SK-N-SH (cell line): ENCODE data around the gene NR5A1. TPM values are rescaled to one million over a fixed set of nuclear protein-coding genes. Genes with fewer than 3 reads are reported as not detected.

Source experiments
- CTCF ChIA-PET: fragments of 300-600, 350-600 bp; formaldehyde crosslinking; extraction: SDS; loops from one replicate; lab custom pipeline; 2021; lab: Yijun Ruan, JAX
- POLR2A ChIA-PET: fragments of 350-600 bp; sonication (Branson Sonifier 250); formaldehyde crosslinking; extraction: SDS; loops from one replicate; lab custom pipeline; 2020; ENCODE audit warnings: antibody characterized with exemption, inconsistent platforms; lab: Yijun Ruan, JAX
- DNase-seq: peaks from one replicate; pipeline ENCODE4 v3.0.0; 2012
- H2AFZ ChIP-seq: fragments of 200-600 bp; sonication (generic); 2 replicates; pipeline ENCODE4 v1.8.1; 2016; ENCODE audit warnings: antibody characterized with exemption, mild to moderate bottlenecking, low read depth
- H3F3A ChIP-seq: fragments of 200-600 bp; sonication (generic); replicated peaks from 2 replicates; pipeline ENCODE3; 2016; ENCODE audit warnings: antibody characterized with exemption, mild to moderate bottlenecking; ENCODE audit not compliant: insufficient read depth
- H3K27ac ChIP-seq, 2 experiments: fragments of 200-500 bp in 1 of 2; fragments of 200-600 bp in 1 of 2; sonication (Bioruptor generic) in 1 of 2; sonication (generic), shearing (Covaris generic) in 1 of 2; 2 replicates each; pipeline versions ENCODE4 v1.5.1 to v1.6.1; 2014 to 2016; ENCODE audit warnings: low read depth in 2 of 2, inconsistent platforms in 1 of 2, low read length in 1 of 2, mild to moderate bottlenecking in 1 of 2, mixed read lengths in 1 of 2
- H3K27me3 ChIP-seq: fragments of 200-600 bp; sonication (generic), shearing (Covaris generic); 2 replicates; pipeline ENCODE4 v1.6.1; 2016; ENCODE audit warnings: mixed run types; ENCODE audit not compliant: insufficient read depth
- H3K36me3 ChIP-seq, 2 experiments: fragments of 200-500 bp in 1 of 2; fragments of 200-600 bp in 1 of 2; sonication (Bioruptor generic) in 1 of 2; sonication (generic) in 1 of 2; replicated peaks in 1 of 2; 2 replicates each; pipeline versions ENCODE3 to v1.5.1; 2014 to 2016; ENCODE audit warnings: low read length in 1 of 2, mild to moderate bottlenecking in 1 of 2; ENCODE audit not compliant: insufficient read depth in 2 of 2, control insufficient read depth in 1 of 2
- H3K4me1 ChIP-seq, 2 experiments: fragments of 200-500 bp in 1 of 2; fragments of 200-600 bp in 1 of 2; sonication (Bioruptor generic) in 1 of 2; sonication (generic), shearing (Covaris generic) in 1 of 2; 2 replicates each; pipeline versions ENCODE4 v1.5.1 to v1.6.1; 2014 to 2016; ENCODE audit warnings: low read depth in 1 of 2, low read length in 1 of 2, mixed run types in 1 of 2; ENCODE audit not compliant: insufficient read depth in 2 of 2, control insufficient read depth in 1 of 2
- H3K4me2 ChIP-seq: fragments of 200-600 bp; sonication (generic), shearing (Covaris generic); 2 replicates; pipeline ENCODE4 v1.6.1; 2017; ENCODE audit warnings: mixed run types
- H3K4me3 ChIP-seq, 2 experiments: fragments of 200-500 bp in 1 of 2; fragments of 200-600 bp in 1 of 2; sonication (Bioruptor generic) in 1 of 2; sonication (generic), shearing (Covaris generic) in 1 of 2; 2 replicates each; pipeline versions ENCODE4 v1.5.1 to v1.8.1; 2014 to 2016; ENCODE audit warnings: low read depth in 2 of 2, inconsistent platforms in 1 of 2, low read length in 1 of 2, mild to moderate bottlenecking in 1 of 2, mixed read lengths in 1 of 2, moderate library complexity in 1 of 2
- H3K79me2 ChIP-seq: fragments of 200-600 bp; sonication (generic); 2 replicates; pipeline ENCODE4 v1.8.1; 2017; ENCODE audit warnings: mild to moderate bottlenecking; ENCODE audit not compliant: insufficient read depth
- H3K9ac ChIP-seq: fragments of 200-600 bp; sonication (generic); 2 replicates; pipeline ENCODE4 v1.6.1; 2017; ENCODE audit warnings: mixed run types
- H3K9me2 ChIP-seq: fragments of 200-600 bp; sonication (generic); 2 replicates; pipeline ENCODE4 v1.6.1; 2017; ENCODE audit warnings: mixed run types
- H3K9me3 ChIP-seq: fragments of 200-600 bp; sonication (generic); 2 replicates; pipeline ENCODE4 v1.6.1; 2017; ENCODE audit warnings: mixed run types, mild to moderate bottlenecking, moderate library complexity
- H4K20me1 ChIP-seq: fragments of 200-600 bp; sonication (generic); 2 replicates; pipeline ENCODE4 v1.6.1; 2017; ENCODE audit warnings: mild to moderate bottlenecking, mixed run types; ENCODE audit not compliant: insufficient read depth
- GABPA ChIP-seq: IDR thresholded peaks from 2 replicates; pipeline ENCODE4 v1.4.0; 2012; ENCODE audit warnings: low read depth, mild to moderate bottlenecking
- MAX ChIP-seq: IDR thresholded peaks from 2 replicates; pipeline ENCODE4 v1.4.0; 2012; ENCODE audit warnings: low read depth
- MXI1 ChIP-seq: IDR thresholded peaks from 2 replicates; pipeline ENCODE4 v1.6.1; 2012; ENCODE audit warnings: mild to moderate bottlenecking, low read depth, low read length, improper control_type of control experiment
- RAD21 ChIP-seq: IDR thresholded peaks from 2 replicates; pipeline ENCODE4 v1.6.1; 2012; ENCODE audit warnings: mild to moderate bottlenecking, low read length
- TAF1 ChIP-seq: IDR thresholded peaks from 2 replicates; pipeline ENCODE4 v1.6.1; 2012; ENCODE audit warnings: low read depth, mild to moderate bottlenecking, low read length, moderate library complexity, borderline replicate concordance
- TEAD4 ChIP-seq: IDR thresholded peaks from 2 replicates; pipeline ENCODE4 v1.4.0; 2012; ENCODE audit warnings: mild to moderate bottlenecking, borderline replicate concordance; ENCODE audit not compliant: insufficient read depth
- USF1 ChIP-seq: IDR thresholded peaks from 2 replicates; pipeline ENCODE4 v1.4.0; 2012; ENCODE audit warnings: low read depth, borderline replicate concordance
- USF2 ChIP-seq: fragments of 150-350 bp; IDR thresholded peaks from 2 replicates; pipeline ENCODE4 v1.6.1; 2017; ENCODE audit warnings: antibody characterized with exemption, low read length, low read depth, borderline replicate concordance
- ZBTB33 ChIP-seq: IDR thresholded peaks from 2 replicates; pipeline ENCODE4 v1.4.0; 2012; ENCODE audit warnings: low read depth, borderline replicate concordance
- WGBS: methylation state at CpG from one replicate; pipeline ENCODE4 v1.1.6; 2017; ENCODE audit warnings: low lambda C conversion rate; 5-methylcytosine and 5-hydroxymethylcytosine counted together
- polyA plus RNA-seq, 3 experiments: library from polyadenylated mRNA; depleted of rRNA; stranded (reverse); fragments of >200 nt; gene quantifications; 2 replicates each; pipeline ENCODE4 v1.2.3, GENCODE V29; 2012
- TF ChIP-seq, protein P1 (sequence below): fragments of 150-350 bp; IDR thresholded peaks from 2 replicates; pipeline ENCODE4 v1.6.1; 2016; ENCODE audit warnings: mild to moderate bottlenecking, low read depth, low read length

Gene NR5A1
- polyA plus RNA-seq, 1 of the 3 experiments (the other 2 are of a cell fraction) = not detected

- TF ChIP-seq MAX = no peak
- no peak for TF ChIP-seq USF1
- no peak for TF ChIP-seq TEAD4
- no peak for TF ChIP-seq RAD21
- TF ChIP-seq, all 33 proteins: peak for 0
Measured at GRCh38 chr9:124443625-124444024, 63.6 kb downstream of the NR5A1 start (continued).

GRCh38 chr9:124442826-124443225 lies 64.4 kb downstream of the NR5A1 start:
- CTCF ChIA-PET = interaction anchor here (1.6 to 3.4 kb wide), 2 partner anchors 22 to 94 kb away, joined by 4 to 12 read pairs; no protein-coding TSS in a partner anchor

More at GRCh38 chr9:124442826-124443225, 64.4 kb downstream of the NR5A1 start:
- H3F3A ChIP-seq = peaks cover 5% of the 10 kb centered on the region
- no peaks in the 10 kb centered on the region for H3K9me2 ChIP-seq
- H3K9me3 ChIP-seq = no peaks in the 10 kb centered on the region
- no peaks in the 10 kb centered on the region for H3K36me3 ChIP-seq
- H3K79me2 ChIP-seq = no peaks in the 10 kb centered on the region
- H3K27me3 ChIP-seq = no peaks in the 10 kb centered on the region
- TF ChIP-seq USF2 (no peak), GABPA (no peak), TAF1 (no peak), MXI1 (no peak), TEAD4 (no peak), ZBTB33 (no peak)
- TF ChIP-seq, protein P1, sequence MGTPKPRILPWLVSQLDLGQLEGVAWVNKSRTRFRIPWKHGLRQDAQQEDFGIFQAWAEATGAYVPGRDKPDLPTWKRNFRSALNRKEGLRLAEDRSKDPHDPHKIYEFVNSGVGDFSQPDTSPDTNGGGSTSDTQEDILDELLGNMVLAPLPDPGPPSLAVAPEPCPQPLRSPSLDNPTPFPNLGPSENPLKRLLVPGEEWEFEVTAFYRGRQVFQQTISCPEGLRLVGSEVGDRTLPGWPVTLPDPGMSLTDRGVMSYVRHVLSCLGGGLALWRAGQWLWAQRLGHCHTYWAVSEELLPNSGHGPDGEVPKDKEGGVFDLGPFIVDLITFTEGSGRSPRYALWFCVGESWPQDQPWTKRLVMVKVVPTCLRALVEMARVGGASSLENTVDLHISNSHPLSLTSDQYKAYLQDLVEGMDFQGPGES = no peak
- no peak overlapping the region for H3K4me2 ChIP-seq
- DNase-seq = no peak
- 86% methylated on average over 3 of the region's 3 CpGs for WGBS
- H2AFZ ChIP-seq = no peak overlapping the region
- H3K4me3 ChIP-seq = no peak overlapping the region
- H3K27ac ChIP-seq = no peak overlapping the region
- POLR2A ChIA-PET = no interaction called here
- no peaks in the 10 kb centered on the region for H4K20me1 ChIP-seq
- no peaks in the 10 kb centered on the region for H3K4me1 ChIP-seq
- no peak overlapping the region for H3K9ac ChIP-seq
